GM19463 (cell line): ENCODE measurements around the gene DLX2.

Source experiments
- ATAC-seq: cut with Tn5 transposase; IDR thresholded peaks from one replicate; pipeline ENCODE4 v1.9.1; 2021; ENCODE audit warnings: mild to moderate bottlenecking, moderate library complexity; ENCODE audit not compliant: unreplicated experiment

DLX2 gene

GRCh38 chr2:172094294-172095145 is 8.2 kb downstream of the DLX2 start:
- ATAC-seq, result no peak

GRCh38 chr2:172093416-172094293 is 9.0 kb downstream of the DLX2 start:
- ATAC-seq, result no peak

DNA sequence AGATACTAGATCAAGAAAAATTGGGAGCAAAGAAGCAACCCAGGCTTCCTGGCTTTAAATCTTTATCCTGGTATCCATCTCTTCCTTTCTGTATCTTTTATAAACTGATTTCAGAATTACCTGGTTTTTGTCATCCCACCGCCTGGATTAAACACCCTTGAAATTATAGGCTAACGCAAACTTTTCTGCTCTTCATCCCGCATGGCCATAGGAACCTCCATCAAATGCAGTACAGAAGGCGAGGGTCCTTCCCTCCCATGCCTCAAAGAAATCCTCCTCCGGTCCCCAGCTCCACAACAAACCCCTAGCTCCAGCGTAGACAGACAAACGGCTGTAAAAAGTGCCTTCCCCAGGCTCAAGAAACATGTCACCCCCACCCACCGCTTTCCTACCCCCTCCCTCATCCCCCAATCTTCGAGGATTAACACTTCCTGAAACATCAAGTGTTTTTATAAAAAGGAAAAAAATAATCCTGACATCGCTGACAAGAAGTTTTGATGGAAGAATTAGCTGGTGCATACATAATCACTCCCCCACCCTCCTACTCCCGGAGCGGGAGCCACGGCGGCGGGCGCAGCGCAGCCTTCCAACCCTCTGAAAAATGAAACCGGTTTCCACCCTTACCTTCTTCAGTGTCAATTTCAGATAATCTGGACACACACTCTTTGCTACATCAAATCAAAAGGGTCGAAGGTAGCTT is 9.8 kb downstream of the DLX2 start:
- no peak for ATAC-seq

- ATAC-seq, result no peak
Observed at GRCh38 chr2:172091761-172092566, 10.7 kb downstream of the DLX2 start.

GRCh38 chr2:172091000-172091641 is 11.6 kb downstream of the DLX2 start:
- ATAC-seq, result no peak

DNA sequence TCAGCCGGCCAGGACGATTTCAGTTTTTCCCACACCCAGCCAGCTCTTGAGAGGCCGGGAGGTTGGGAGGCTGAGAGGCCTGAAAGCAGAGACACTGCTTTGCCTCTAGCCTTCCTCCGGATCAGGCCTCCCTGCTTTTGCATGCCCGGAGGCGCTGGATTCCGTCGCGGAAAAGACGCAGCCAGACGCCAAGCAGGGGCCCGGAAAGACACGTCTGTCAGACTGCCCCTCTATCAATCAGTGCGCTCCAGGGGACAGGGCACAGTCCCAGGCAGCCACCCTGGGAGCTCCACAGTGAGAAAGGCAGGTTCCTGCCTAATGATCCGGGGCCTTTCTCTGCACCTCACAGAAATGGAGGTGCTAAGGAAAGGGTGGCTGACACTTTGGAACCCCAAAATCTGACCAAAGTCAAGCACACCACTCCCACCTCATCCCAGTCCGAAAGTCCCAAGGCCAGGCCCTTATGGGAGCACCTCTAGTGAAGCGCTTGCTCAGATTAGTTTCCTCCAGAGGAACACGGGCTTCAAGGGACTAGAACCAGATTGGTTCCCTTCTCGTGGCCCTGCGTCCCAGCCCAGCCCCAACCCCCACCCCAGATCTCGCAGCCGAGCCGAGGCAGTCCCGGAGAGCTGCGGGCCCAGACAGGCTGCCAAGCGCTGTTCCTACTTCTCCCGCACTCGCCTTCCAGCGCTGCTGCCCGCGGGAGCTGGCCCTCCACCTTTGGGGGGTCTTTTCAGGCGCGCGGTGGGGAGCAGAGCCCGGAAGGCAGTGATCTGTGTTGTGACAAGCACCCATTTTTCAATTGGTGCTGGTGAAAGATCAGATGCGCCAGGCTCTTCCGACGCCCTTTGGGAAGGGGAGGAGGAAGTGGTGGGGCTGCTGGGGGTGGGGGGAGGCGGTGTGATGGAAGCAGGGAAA is 12.4 kb downstream of the DLX2 start:
- ATAC-seq, result no peak

GRCh38 chr2:172089633-172090032 is 13.1 kb downstream of the DLX2 start:
- ATAC-seq, result no peak

DNA sequence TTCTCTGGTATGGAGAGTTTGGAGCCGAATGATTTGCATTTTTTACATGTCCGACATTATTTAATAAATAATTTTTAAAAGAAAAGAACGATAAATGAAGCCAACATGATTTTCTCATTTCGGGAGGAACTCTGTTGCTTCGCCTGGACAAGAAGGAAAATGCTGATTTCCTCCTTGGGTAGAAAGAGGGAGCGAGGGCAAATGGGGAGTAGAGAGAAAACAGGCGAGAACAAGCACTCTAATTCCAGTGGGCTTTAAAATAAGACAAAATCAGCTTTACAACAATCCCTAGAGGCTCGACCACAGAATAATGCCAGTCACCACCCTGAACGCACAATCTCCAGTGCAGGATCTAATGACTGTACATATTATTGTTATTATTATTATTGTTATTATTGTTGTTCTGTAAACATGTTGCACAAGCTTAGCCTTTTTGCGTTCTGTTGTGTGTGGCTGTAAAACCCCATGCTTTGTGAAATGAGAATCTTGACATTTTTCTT is 13.6 kb downstream of the DLX2 start:
- ATAC-seq, result no peak

DNA sequence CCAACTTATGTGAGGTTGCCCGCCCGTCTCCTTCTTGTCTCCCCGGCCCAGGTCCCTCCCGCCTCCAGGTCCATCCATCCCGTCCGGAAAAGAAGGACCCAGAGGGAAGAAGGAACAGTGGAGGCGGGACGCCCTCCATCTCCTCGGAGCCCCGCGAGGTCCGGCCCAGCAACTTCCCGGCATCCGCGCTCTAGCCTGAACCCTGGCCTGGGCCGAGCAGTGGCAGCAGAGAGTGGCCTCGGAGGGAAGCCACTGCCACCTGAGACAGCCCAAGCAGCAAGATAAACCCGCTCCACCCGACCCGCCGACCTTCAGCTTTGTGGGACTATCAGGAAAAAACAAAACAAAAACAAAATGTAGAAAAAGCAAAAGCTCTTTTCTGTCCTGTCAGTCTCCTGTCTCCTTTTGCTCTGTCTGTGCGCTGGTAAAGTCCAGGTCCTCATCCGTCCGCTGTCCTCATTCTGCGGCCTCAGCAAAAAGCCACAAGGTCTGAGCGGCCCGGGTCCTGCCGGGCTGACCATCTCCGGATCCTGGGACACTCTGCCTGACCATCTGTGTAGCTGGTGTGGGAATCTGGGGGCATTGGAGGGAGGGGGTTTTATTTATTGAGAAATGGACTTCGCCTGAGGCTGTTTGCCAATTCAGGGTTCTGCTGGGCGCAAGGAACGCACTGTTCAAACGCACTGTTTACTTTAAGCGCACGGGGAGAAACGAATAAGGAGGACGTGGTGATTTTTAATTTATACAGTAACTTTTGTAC is 14.3 kb downstream of the DLX2 start:
- ATAC-seq, result no peak

DNA sequence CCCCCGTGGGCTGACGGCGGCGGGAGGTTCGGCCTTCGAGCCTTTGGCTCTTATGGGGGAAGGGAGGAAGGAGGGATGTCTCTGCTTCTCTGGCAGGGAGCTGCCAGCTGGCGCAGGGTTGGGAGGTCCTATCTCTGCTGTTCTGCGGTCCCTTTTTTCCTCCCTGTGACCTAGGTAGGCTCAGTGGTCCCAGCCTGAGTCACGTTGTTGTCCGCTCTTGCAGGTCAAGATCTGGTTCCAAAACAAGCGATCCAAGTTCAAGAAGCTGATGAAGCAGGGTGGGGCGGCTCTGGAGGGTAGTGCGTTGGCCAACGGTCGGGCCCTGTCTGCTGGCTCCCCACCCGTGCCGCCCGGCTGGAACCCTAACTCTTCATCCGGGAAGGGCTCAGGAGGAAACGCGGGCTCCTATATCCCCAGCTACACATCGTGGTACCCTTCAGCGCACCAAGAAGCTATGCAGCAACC is 14.9 kb downstream of the DLX2 start:
- no peak for ATAC-seq

GRCh38 chr2:172087207-172087779 is 15.4 kb downstream of the DLX2 start:
- no peak for ATAC-seq

GRCh38 chr2:172086241-172087206 is 16.2 kb downstream of the DLX2 start:
- no peak for ATAC-seq

DNA sequence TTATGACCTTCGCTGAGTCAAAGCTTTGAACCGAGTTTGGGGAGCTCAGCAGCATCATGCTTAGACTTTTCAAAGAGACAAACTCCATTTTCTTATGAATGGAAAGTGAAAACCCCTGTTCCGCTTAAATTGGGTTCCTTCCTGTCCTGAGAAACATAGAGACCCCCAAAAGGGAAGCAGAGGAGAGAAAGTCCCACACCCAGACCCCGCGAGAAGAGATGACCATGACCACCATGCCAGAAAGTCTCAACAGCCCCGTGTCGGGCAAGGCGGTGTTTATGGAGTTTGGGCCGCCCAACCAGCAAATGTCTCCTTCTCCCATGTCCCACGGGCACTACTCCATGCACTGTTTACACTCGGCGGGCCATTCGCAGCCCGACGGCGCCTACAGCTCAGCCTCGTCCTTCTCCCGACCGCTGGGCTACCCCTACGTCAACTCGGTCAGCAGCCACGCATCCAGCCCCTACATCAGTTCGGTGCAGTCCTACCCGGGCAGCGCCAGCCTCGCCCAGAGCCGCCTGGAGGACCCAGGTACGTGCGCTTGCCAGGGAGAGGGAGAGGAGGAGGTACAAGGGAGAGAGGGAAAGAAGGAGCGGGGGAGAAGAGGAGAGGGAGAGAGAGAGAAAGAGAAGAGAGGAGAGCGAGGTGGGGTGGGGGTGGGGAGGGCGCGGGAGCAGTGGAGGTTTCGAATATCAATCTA is 17.1 kb downstream of the DLX2 start, which contains the start of gene DLX1:
DLX1 (plus strand) TSS at position 48 of the 700 bp plus-strand sequence; CDS start at position 219, 171 bp downstream.
- peak; percentile 6 for ATAC-seq

DNA sequence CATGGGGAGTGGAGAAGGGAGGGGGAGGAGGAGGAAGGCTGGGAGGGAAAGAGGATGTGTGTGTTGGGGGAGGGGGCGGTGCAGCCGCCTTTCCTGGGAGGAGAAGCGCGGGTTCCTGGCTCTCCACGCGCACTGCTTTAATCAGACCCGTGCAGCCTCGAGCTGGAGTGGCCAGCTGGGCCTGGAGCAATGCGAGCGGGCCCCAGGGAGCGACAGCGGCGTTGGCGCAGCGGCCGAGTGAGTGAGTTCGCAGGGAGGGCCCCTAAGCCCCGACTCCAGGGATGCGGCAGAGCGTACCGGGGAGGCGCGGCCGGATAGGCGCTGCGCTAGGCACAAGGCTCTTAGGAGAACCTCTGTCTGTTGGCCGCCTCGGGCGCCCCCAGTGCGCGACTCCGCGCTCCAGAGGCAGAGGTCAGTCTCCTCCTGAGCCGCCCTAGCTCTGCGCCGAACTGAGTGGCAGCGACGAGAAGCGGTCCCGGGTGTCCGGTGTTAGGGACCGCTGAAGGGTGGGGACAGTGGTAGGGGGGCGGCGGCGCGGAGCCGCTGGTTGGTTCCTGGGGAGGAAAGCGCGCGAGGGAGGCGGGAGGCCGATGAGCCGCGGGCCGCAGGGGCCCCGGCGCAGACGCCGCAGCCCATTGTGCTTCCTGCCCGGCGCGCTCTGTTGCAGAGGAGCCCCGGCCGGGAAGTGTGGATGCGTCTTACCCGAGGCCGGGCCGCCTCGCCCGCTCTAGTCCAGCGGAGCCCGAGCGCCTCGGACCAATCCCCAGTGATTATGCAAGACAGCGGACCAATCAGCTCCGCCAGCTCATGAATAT is 17.8 kb downstream of the DLX2 start:
- peak; percentile 86 for ATAC-seq

DNA sequence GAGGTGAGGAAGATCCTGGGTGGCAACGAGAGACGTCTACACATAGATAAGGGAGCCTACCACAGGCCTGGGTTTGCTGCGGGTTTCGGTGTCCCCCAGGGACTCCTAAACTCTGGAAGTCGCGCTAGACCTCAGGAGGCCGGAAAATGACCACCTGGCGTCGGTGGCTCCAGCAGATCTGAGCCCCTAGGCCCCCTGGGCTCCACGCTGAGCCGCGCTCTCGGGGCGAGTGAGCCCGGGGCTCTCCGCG is 18.4 kb downstream of the DLX2 start:
- ATAC-seq, result no peak
